GM19023 (cell line): ENCODE measurements around the gene ZNF608.

ENCODE experiments used
- ATAC-seq: cut with Tn5 transposase; IDR thresholded peaks from one replicate; pipeline ENCODE4 v1.9.1; 2021; ENCODE audit warnings: mild to moderate bottlenecking, moderate library complexity; ENCODE audit not compliant: unreplicated experiment

Gene ZNF608

GRCh38 chr5:124696898-124697297 lies 49.5 kb downstream of the ZNF608 start:
- no peak for ATAC-seq
